GM23338 (cell line): ENCODE measurements around the gene LAMB1.

Experiments used
- EZH2 ChIP-seq: fragments of 200-600 bp; sonication (generic); IDR thresholded peaks from one replicate; pipeline ENCODE4 v1.8.0; 2017; ENCODE audit warnings: antibody characterized with exemption, mild to moderate bottlenecking, low read depth; ENCODE audit not compliant: unreplicated experiment
- EZH2phosphoT487 ChIP-seq: fragments of 200-600 bp; sonication (generic); IDR thresholded peaks from one replicate; pipeline ENCODE4 v1.8.1; 2018; ENCODE audit warnings: antibody characterized with exemption; ENCODE audit not compliant: unreplicated experiment
- NANOG ChIP-seq: IDR thresholded peaks from 2 replicates; pipeline ENCODE4 v1.6.1; 2016; ENCODE audit warnings: antibody characterized with exemption, borderline replicate concordance
- TF ChIP-seq, protein P1 (sequence below), 2 experiments: fragments of 200-600 bp in 1 of 2; sonication (generic) in 1 of 2; conservative IDR thresholded peaks; 2 replicates each; pipeline versions ENCODE4 v1.5.1 to v1.6.1; 2016 to 2017; ENCODE audit warnings: antibody characterized with exemption in 2 of 2, low read depth in 2 of 2, mild to moderate bottlenecking in 2 of 2, moderate library complexity in 1 of 2
- TF ChIP-seq, protein P2 (sequence below): IDR thresholded peaks from one replicate; pipeline ENCODE4 v1.6.1; 2018; ENCODE audit warnings: antibody characterized with exemption; ENCODE audit not compliant: unreplicated experiment

DNA sequence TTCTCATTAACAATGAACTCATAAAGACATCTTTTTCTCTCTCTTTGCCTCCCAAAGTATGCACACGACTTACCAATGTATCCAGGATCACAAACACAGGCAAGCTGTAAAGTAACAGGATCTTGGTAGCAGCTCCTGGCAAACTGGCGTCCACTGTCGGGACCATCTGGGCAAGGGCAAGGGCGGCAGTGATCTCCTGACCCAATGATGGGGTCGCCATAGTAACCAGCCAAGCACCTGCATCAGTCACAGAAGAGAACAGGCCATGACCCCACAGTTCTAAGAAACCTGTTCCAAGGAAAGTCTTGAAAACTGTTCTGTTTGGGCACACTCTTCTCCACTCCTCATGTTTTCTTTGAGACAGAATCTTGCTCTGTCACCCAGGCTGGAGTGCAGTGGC lies 47.6 kb downstream of the LAMB1 start:
- no peak for TF ChIP-seq EZH2phosphoT487
- TF ChIP-seq, protein P1, sequence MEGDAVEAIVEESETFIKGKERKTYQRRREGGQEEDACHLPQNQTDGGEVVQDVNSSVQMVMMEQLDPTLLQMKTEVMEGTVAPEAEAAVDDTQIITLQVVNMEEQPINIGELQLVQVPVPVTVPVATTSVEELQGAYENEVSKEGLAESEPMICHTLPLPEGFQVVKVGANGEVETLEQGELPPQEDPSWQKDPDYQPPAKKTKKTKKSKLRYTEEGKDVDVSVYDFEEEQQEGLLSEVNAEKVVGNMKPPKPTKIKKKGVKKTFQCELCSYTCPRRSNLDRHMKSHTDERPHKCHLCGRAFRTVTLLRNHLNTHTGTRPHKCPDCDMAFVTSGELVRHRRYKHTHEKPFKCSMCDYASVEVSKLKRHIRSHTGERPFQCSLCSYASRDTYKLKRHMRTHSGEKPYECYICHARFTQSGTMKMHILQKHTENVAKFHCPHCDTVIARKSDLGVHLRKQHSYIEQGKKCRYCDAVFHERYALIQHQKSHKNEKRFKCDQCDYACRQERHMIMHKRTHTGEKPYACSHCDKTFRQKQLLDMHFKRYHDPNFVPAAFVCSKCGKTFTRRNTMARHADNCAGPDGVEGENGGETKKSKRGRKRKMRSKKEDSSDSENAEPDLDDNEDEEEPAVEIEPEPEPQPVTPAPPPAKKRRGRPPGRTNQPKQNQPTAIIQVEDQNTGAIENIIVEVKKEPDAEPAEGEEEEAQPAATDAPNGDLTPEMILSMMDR (conservative IDR thresholded peaks at IDR 0.05; ENCODE audit: low read depth in 2 of 2) = no peak
- TF ChIP-seq NANOG = no peak
- TF ChIP-seq EZH2 = no peak
- TF ChIP-seq, protein P2, sequence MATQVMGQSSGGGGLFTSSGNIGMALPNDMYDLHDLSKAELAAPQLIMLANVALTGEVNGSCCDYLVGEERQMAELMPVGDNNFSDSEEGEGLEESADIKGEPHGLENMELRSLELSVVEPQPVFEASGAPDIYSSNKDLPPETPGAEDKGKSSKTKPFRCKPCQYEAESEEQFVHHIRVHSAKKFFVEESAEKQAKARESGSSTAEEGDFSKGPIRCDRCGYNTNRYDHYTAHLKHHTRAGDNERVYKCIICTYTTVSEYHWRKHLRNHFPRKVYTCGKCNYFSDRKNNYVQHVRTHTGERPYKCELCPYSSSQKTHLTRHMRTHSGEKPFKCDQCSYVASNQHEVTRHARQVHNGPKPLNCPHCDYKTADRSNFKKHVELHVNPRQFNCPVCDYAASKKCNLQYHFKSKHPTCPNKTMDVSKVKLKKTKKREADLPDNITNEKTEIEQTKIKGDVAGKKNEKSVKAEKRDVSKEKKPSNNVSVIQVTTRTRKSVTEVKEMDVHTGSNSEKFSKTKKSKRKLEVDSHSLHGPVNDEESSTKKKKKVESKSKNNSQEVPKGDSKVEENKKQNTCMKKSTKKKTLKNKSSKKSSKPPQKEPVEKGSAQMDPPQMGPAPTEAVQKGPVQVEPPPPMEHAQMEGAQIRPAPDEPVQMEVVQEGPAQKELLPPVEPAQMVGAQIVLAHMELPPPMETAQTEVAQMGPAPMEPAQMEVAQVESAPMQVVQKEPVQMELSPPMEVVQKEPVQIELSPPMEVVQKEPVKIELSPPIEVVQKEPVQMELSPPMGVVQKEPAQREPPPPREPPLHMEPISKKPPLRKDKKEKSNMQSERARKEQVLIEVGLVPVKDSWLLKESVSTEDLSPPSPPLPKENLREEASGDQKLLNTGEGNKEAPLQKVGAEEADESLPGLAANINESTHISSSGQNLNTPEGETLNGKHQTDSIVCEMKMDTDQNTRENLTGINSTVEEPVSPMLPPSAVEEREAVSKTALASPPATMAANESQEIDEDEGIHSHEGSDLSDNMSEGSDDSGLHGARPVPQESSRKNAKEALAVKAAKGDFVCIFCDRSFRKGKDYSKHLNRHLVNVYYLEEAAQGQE = no peak
